Skeletal muscle satellite cell (primary cell): Measurements from ENCODE around the gene CAMK1D.
"Not testable (repeated sequence)": the region's sequence is repeated elsewhere in the genome, so short reads cannot be mapped to it uniquely, and the experiment has no call there.

Source experiments
- H3K27me3 ChIP-seq: 2 replicates; pipeline ENCODE4 v1.7.0; 2013; ENCODE audit warnings: low read length; ENCODE audit not compliant: control insufficient read depth, insufficient read depth
- H3K36me3 ChIP-seq: 2 replicates; pipeline ENCODE4 v1.7.0; 2013; ENCODE audit warnings: mild to moderate bottlenecking, control low read depth, low read length; ENCODE audit not compliant: insufficient read depth
- H3K4me1 ChIP-seq: 2 replicates; pipeline ENCODE4 v1.7.0; 2013; ENCODE audit warnings: low read length; ENCODE audit not compliant: control insufficient read depth, insufficient read depth
- H3K4me2 ChIP-seq: 2 replicates; pipeline ENCODE4 v1.7.0; 2013; ENCODE audit warnings: mild to moderate bottlenecking, low read length
- H3K4me3 ChIP-seq: 2 replicates; pipeline ENCODE4 v1.7.0; 2013; ENCODE audit warnings: low read length
- H3K9ac ChIP-seq: 2 replicates; pipeline ENCODE4 v1.7.0; 2013; ENCODE audit warnings: mild to moderate bottlenecking, low read depth, low read length, moderate library complexity
- H3K9me3 ChIP-seq: replicated peaks from 2 replicates; pipeline ENCODE4 v1.7.0; 2013; ENCODE audit warnings: mild to moderate bottlenecking, control low read depth, low read length

Gene CAMK1D

GRCh38 chr10:12497046-12497445 is 147.7 kb downstream of the CAMK1D start:
- H3K9ac ChIP-seq, H3K9me3 ChIP-seq, H3K27me3 ChIP-seq, H3K4me3 ChIP-seq, H3K36me3 ChIP-seq, H3K4me2 ChIP-seq, H3K4me1 ChIP-seq: not testable (repeated sequence)

DNA sequence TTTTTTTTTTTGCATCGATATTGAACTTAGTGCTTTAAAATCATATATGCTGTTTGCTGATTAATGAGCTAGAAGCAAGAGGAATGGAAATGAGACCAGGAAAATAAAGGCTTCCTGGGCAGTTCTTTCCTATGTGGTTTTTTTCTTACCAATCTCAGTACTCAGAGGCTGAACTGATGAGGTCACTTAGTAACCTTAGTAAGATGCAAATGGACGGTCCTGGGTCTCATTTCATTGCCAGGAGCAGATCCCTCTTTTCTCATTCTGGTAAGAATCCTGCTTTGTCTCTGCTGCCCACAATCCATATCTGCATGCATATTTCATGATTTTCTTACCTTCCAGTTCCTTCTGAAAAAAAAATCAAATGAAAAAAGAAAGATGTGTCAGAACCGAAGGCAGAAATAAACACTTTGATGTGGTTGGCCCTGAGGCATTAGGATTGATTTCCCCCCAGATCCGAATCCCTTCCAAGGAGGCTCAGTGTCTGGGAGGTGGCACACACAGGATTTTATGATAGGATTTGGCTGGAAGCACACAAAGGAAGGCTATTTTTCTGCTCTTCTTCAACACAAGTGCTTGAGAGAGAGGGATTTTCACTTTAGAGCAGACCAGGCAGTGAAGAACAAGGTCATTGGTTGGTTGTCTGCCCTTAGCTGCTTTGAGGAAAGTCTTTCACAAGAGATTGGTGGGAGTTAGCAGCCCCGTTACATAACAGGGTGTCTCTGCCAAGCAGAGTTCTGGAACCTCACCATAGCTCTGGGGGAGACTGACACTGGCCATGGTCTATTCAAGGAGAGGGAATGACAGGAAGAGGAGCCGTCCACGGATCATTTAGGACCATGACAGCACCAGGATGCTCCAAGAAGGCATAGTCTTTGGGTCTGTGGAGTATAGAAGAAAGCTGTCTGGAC is 150.0 kb downstream of the CAMK1D start:
- Histone ChIP-seq H3K4me3 (no peak overlapping the region), H3K4me2 (no peak overlapping the region), H3K9me3 (no peaks in the 10 kb centered on the region), H3K36me3 (no peaks in the 10 kb centered on the region), H3K9ac (no peak overlapping the region), H3K4me1 (no peaks in the 10 kb centered on the region), H3K27me3 (peaks cover 5% of the 10 kb centered on the region)

GRCh38 chr10:12500381-12501303 is 151.3 kb downstream of the CAMK1D start:
- Histone ChIP-seq H3K9ac (no peak overlapping the region), H3K4me3 (no peak overlapping the region), H3K36me3 (no peaks in the 10 kb centered on the region), H3K4me1 (no peaks in the 10 kb centered on the region), H3K4me2 (no peak overlapping the region), H3K9me3 (no peaks in the 10 kb centered on the region), H3K27me3 (peaks cover 5% of the 10 kb centered on the region)

DNA sequence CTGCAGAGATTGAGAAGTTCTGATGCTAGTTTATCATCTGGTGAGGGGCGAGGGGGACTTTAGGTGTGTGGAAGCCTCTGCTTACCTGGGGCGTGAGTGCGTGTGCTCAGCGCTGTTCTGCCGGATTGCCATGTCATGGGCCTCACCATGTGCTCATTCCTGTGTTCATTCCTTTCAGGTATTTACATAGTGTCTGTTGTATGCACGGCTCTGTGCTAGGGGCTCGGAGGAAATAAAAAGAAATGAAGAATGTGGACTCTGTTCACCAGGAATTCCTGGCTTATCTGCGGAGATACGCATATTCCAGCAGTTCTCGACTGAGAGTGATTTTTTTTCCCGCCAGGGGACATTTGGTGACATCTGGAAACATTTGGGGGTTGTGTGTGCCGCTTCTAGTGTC is 152.0 kb downstream of the CAMK1D start:
- Histone ChIP-seq H3K4me2 (no peak overlapping the region), H3K36me3 (no peaks in the 10 kb centered on the region), H3K4me1 (no peaks in the 10 kb centered on the region), H3K27me3 (peaks cover 5% of the 10 kb centered on the region), H3K4me3 (no peak overlapping the region), H3K9me3 (no peaks in the 10 kb centered on the region), H3K9ac (no peak overlapping the region)

- Histone ChIP-seq H3K9ac (no peak overlapping the region), H3K9me3 (no peaks in the 10 kb centered on the region), H3K4me3 (no peak overlapping the region), H3K36me3 (no peaks in the 10 kb centered on the region), H3K4me1 (no peaks in the 10 kb centered on the region), H3K4me2 (no peak overlapping the region), H3K27me3 (peaks cover 5% of the 10 kb centered on the region)
Measured at GRCh38 chr10:12501841-12502525, 152.6 kb downstream of the CAMK1D start.

- no peaks in the 10 kb centered on the region for H3K36me3 ChIP-seq
- no peaks in the 10 kb centered on the region for H3K9me3 ChIP-seq
- no peak overlapping the region for H3K4me2 ChIP-seq
- H3K4me1 ChIP-seq, result no peaks in the 10 kb centered on the region
- H3K9ac ChIP-seq, result no peak overlapping the region
- H3K4me3 ChIP-seq, result no peak overlapping the region
- H3K27me3 ChIP-seq, result peaks cover 5% of the 10 kb centered on the region
Measured at GRCh38 chr10:12502526-12503274, 153.4 kb downstream of the CAMK1D start.

- no peaks in the 10 kb centered on the region for H3K9me3 ChIP-seq
- H3K9ac ChIP-seq, result no peak overlapping the region
- no peaks in the 10 kb centered on the region for H3K36me3 ChIP-seq
- H3K27me3 ChIP-seq, result peaks cover 5% of the 10 kb centered on the region
- no peak overlapping the region for H3K4me3 ChIP-seq
- no peak overlapping the region for H3K4me2 ChIP-seq
- H3K4me1 ChIP-seq, result no peaks in the 10 kb centered on the region
Measured at GRCh38 chr10:12503311-12503710, 154.0 kb downstream of the CAMK1D start.

DNA sequence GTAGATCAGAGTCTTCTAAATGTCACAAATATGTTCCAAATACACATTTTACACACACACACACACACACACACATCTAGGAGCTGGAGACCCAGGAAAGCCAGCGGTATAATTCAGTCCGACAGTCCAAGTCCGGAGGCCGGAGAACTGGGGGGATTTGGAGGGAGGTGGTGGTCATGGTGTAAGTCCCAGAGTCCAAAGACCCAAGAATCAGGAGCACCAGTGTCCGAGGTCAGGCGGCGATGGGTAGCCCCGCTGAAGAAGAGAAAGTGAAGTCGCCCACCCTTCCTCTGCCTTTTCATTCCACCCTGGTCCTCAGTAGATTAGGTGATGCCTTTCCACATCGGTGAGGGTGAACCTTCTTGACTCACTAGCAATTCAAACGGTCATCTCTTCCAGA is 154.8 kb downstream of the CAMK1D start:
- Histone ChIP-seq H3K4me2 (no peak overlapping the region), H3K9me3 (no peaks in the 10 kb centered on the region), H3K4me1 (no peaks in the 10 kb centered on the region), H3K4me3 (no peak overlapping the region), H3K27me3 (peaks cover 5% of the 10 kb centered on the region), H3K9ac (no peak overlapping the region), H3K36me3 (no peaks in the 10 kb centered on the region)

GRCh38 chr10:12504628-12505027 is 155.3 kb downstream of the CAMK1D start:
- no peaks in the 10 kb centered on the region for H3K9me3 ChIP-seq
- peaks cover 5% of the 10 kb centered on the region for H3K27me3 ChIP-seq
- H3K36me3 ChIP-seq, result no peaks in the 10 kb centered on the region
- no peaks in the 10 kb centered on the region for H3K4me1 ChIP-seq
- no peak overlapping the region for H3K4me3 ChIP-seq
- no peak overlapping the region for H3K9ac ChIP-seq
- no peak overlapping the region for H3K4me2 ChIP-seq

- no peaks in the 10 kb centered on the region for H3K9me3 ChIP-seq
Measured at GRCh38 chr10:12505683-12506082, 156.3 kb downstream of the CAMK1D start.

More at GRCh38 chr10:12505683-12506082, 156.3 kb downstream of the CAMK1D start:
- no peak overlapping the region for H3K4me3 ChIP-seq
- no peak overlapping the region for H3K4me2 ChIP-seq
- H3K36me3 ChIP-seq, result no peaks in the 10 kb centered on the region
- no peak overlapping the region for H3K9ac ChIP-seq
- peaks cover 3% of the 10 kb centered on the region for H3K27me3 ChIP-seq
- H3K4me1 ChIP-seq, result peaks cover 2% of the 10 kb centered on the region
